Keratinocyte (primary cell): ENCODE measurements around the gene LRRN2. TPM values are rescaled to one million over a fixed set of nuclear protein-coding genes. Genes with fewer than 3 reads are reported as not detected.

Source experiments
- DNase-seq: peaks from one replicate; pipeline ENCODE4 v3.0.0-alpha.2; 2011; ENCODE audit warnings: low read depth, missing footprints, low spot score
- FAIRE-seq: peaks from 2 replicates; lab custom pipeline; 2011; peaks lifted over from hg19 to GRCh38; lab: Jason Lieb, UNC
- H2AFZ ChIP-seq: 2 replicates; pipeline ENCODE4 v1.6.0; 2012; ENCODE audit warnings: low read length, control low read depth, inconsistent platforms; ENCODE audit not compliant: control insufficient read depth
- H3K27ac ChIP-seq: 2 replicates; pipeline ENCODE4 v1.5.1; 2011; ENCODE audit warnings: low read length; ENCODE audit not compliant: control insufficient read depth, insufficient read depth
- H3K27me3 ChIP-seq: 3 replicates; pipeline ENCODE4 v1.6.0; 2011; ENCODE audit warnings: low read length; ENCODE audit not compliant: control insufficient read depth, insufficient read depth; ENCODE audit errors: extremely low read depth
- H3K36me3 ChIP-seq, 2 experiments: 2 replicates in 1 of 2; 3 replicates in 1 of 2; pipeline ENCODE4 v1.5.1; 2011; ENCODE audit warnings: low read length in 2 of 2, mild to moderate bottlenecking in 1 of 2; ENCODE audit not compliant: control insufficient read depth in 2 of 2, insufficient read depth in 2 of 2; ENCODE audit errors: extremely low read depth in 1 of 2
- H3K4me1 ChIP-seq: 3 replicates; pipeline ENCODE4 v1.5.1; 2011; ENCODE audit warnings: low read length; ENCODE audit not compliant: control insufficient read depth, insufficient read depth; ENCODE audit errors: extremely low read depth
- H3K4me2 ChIP-seq: 3 replicates; pipeline ENCODE4 v1.6.0; 2011; ENCODE audit warnings: low read depth, low read length; ENCODE audit not compliant: control insufficient read depth, insufficient read depth; ENCODE audit errors: extremely low read depth
- H3K4me3 ChIP-seq, 3 experiments: fragments of 200-600 bp in 1 of 3; sonication (generic) in 1 of 3; 2 replicates in 2 of 3; 3 replicates in 1 of 3; pipeline ENCODE4 v1.5.1; 2011 to 2016; ENCODE audit warnings: low read length in 3 of 3, mild to moderate bottlenecking in 3 of 3, control low read depth in 2 of 3, inconsistent platforms in 1 of 3, low read depth in 1 of 3, mixed read lengths in 1 of 3, mixed run types in 1 of 3, moderate library complexity in 1 of 3; ENCODE audit not compliant: control insufficient read depth in 2 of 3, insufficient read depth in 2 of 3; ENCODE audit errors: extremely low read depth in 1 of 3
- H3K79me2 ChIP-seq: 2 replicates; pipeline ENCODE4 v1.6.0; 2012; ENCODE audit warnings: low read length; ENCODE audit not compliant: control insufficient read depth, insufficient read depth
- H3K9ac ChIP-seq: 3 replicates; pipeline ENCODE4 v1.6.0; 2011; ENCODE audit warnings: low read length; ENCODE audit not compliant: control insufficient read depth, insufficient read depth; ENCODE audit errors: extremely low read depth
- H3K9me1 ChIP-seq: 3 replicates; pipeline ENCODE4 v1.6.0; 2011; ENCODE audit warnings: low read length; ENCODE audit not compliant: control insufficient read depth, insufficient read depth; ENCODE audit errors: extremely low read depth
- H3K9me3 ChIP-seq: 2 replicates; pipeline ENCODE4 v1.5.1; 2012; ENCODE audit warnings: low read depth, low read length; ENCODE audit not compliant: control insufficient read depth
- H4K20me1 ChIP-seq: 3 replicates; pipeline ENCODE4 v1.6.0; 2011; ENCODE audit warnings: low read length; ENCODE audit not compliant: control insufficient read depth, insufficient read depth; ENCODE audit errors: extremely low read depth
- EZH2 ChIP-seq: IDR thresholded peaks from one replicate; pipeline ENCODE4 v1.6.1; 2012; ENCODE audit warnings: inconsistent platforms, mild to moderate bottlenecking, low read length, moderate library complexity
- dilution Hi-C: fragments of 300-500 bp; cut with MboI; formaldehyde crosslinking; loops from one replicate; pipeline ENCODE4 v1.7.0; 2020; ENCODE audit warnings: low sequenced_read_pairs; ENCODE audit not compliant: extremely low pct_ligation_motif_present
- polyA plus RNA-seq, 5 experiments: library from polyadenylated mRNA; depleted of rRNA in 3 of 5; stranded (reverse) in 3 of 5; stranded (forward) in 1 of 5; unstranded in 1 of 5; fragments of >200 nt; gene quantifications; 1 replicate in 1 of 5; 2 replicates in 3 of 5; 3 replicates in 1 of 5; pipeline versions ENCODE4 v1.2.1 to v1.2.3, GENCODE V29; 2011 to 2012; ENCODE audit warnings: missing spikeins in 2 of 5, low read depth in 1 of 5, low replicate concordance in 1 of 5
- TF ChIP-seq, protein P1 (sequence below), 3 experiments: IDR thresholded peaks in 1 of 3; conservative IDR thresholded peaks in 1 of 3; optimal IDR thresholded peaks in 1 of 3; 2 replicates in 2 of 3; 3 replicates in 1 of 3; pipeline versions ENCODE3 to v1.5.1; 2011; ENCODE audit warnings: low read length in 3 of 3, mild to moderate bottlenecking in 3 of 3, moderate library complexity in 2 of 3, control low read depth in 1 of 3, inconsistent platforms in 1 of 3; ENCODE audit not compliant: insufficient read depth in 2 of 3; ENCODE audit errors: extremely low read depth in 1 of 3

The LRRN2 gene
- polyA plus RNA-seq, 1 donor (not counting 4 experiments of a cell fraction or from before 2014, with no cell fraction given): not detected

DNA sequence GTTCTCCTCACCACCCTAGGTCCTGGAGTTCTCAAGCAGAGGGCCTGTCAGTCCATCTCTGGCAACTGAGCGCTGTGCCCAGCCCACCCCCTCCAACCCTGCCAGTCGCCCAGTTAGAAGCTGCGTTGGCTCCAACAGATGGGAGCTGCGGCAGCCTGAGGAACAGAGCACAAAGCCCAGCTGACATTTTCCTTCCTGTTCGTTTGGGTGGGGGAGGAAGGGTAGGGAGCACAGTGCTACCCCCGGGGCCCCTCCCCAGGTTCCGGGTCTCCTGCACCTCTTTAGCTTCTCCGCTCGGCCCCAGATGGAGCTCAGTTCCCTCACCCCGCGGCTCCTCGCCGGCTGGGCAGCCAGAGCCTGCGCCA, 1.4 kb downstream of the LRRN2 start:
- Histone ChIP-seq H3K27ac (no peak overlapping the region), H3K4me3 (no peak overlapping the region), H3K9me1 (no peaks in the 10 kb centered on the region), H3K36me3 (no peaks in the 10 kb centered on the region), H3K27me3 (peaks cover 51% of the 10 kb centered on the region), H3K9me3 (no peaks in the 10 kb centered on the region), H2AFZ (no peak overlapping the region), H3K79me2 (no peaks in the 10 kb centered on the region), H3K4me2 (no peak overlapping the region), H4K20me1 (no peaks in the 10 kb centered on the region), H3K4me1 (no peaks in the 10 kb centered on the region), H3K9ac (no peak overlapping the region)
- dilution Hi-C loops: no loop called here
- no peak for DNase-seq
- TF ChIP-seq, protein P1, sequence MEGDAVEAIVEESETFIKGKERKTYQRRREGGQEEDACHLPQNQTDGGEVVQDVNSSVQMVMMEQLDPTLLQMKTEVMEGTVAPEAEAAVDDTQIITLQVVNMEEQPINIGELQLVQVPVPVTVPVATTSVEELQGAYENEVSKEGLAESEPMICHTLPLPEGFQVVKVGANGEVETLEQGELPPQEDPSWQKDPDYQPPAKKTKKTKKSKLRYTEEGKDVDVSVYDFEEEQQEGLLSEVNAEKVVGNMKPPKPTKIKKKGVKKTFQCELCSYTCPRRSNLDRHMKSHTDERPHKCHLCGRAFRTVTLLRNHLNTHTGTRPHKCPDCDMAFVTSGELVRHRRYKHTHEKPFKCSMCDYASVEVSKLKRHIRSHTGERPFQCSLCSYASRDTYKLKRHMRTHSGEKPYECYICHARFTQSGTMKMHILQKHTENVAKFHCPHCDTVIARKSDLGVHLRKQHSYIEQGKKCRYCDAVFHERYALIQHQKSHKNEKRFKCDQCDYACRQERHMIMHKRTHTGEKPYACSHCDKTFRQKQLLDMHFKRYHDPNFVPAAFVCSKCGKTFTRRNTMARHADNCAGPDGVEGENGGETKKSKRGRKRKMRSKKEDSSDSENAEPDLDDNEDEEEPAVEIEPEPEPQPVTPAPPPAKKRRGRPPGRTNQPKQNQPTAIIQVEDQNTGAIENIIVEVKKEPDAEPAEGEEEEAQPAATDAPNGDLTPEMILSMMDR (optimal IDR thresholded peaks at IDR 0.05 in 1 of 3, IDR thresholded peaks at IDR 0.05 in 1 of 3, conservative IDR thresholded peaks at IDR 0.05 in 1 of 3; ENCODE audit: extremely low read depth in 1 of 3, insufficient read depth in 2 of 3, low read length in 3 of 3): no peak
- no peak for TF ChIP-seq EZH2
- no peak for FAIRE-seq

DNA sequence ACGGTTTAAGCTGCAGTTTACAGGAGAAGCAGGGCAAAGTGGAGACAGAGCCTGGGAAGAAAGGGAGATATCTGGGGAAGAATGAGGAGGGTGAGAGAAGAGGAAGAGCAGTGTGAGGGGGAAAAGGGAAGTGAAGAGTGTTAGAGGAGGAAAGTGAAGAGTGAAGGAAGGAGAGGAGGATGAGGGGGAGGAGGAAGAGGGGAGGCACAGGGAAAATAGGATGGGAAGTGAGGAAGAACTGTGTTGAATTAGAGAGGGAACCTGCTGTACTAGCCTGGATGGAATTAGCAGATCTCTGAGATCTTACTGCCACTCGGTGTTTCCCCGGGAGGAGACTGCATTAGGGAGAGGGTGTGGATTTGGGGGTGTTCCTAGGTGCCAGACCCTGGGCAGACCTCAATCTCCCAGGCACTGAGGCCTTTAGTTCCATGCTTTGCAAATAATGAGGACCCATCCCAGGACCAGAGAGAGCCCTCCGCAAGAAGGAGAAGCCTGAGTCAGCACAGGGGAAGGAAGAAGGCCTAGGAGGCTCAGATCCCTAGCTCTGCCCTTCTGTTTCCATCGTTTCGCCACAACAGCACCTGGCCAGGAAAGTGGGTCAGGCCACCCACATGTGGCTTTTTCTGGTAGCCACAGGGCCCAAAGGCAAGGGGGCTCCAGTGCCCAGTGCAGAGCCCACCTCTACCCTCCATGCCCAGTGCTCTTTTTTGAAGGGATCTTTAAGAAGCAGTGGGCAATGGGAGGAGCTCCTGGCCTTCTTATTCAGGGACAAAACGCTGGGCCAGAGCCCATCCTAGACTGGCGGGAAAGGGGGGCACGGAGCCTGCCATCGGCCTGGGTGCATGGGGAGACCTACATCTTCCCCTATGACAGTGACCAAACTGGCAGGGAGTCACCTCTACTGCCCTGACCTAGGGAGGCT, 2.0 kb downstream of the LRRN2 start:
- no peaks in the 10 kb centered on the region for H4K20me1 ChIP-seq
- no peak overlapping the region for H2AFZ ChIP-seq
- H3K9me1 ChIP-seq: no peaks in the 10 kb centered on the region
- no peaks in the 10 kb centered on the region for H3K36me3 ChIP-seq
- no peak overlapping the region for H3K9ac ChIP-seq
- no peaks in the 10 kb centered on the region for H3K4me1 ChIP-seq
- H3K79me2 ChIP-seq: no peaks in the 10 kb centered on the region
- no peak overlapping the region for H3K4me3 ChIP-seq
- TF ChIP-seq, protein P1 (optimal IDR thresholded peaks at IDR 0.05 in 1 of 3, IDR thresholded peaks at IDR 0.05 in 1 of 3, conservative IDR thresholded peaks at IDR 0.05 in 1 of 3; ENCODE audit: extremely low read depth in 1 of 3, insufficient read depth in 2 of 3, low read length in 3 of 3): no peak
- TF ChIP-seq EZH2: peak; percentile 54
- no peaks in the 10 kb centered on the region for H3K9me3 ChIP-seq
- dilution Hi-C loops: no loop called here
- FAIRE-seq (no peak), DNase-seq (no peak)
- no peak overlapping the region for H3K27ac ChIP-seq
- no peak overlapping the region for H3K4me2 ChIP-seq
- peaks cover 48% of the 10 kb centered on the region for H3K27me3 ChIP-seq
